Stimulated activated CD4-positive, alpha-beta T cell treated with anti-CD3 and anti-CD28 coated beads, Interleukin-12 subunit alpha, Interleukin-12 subunit beta, amount 100 ng/mL, for 4 hours (primary cell): ENCODE data around the gene DDI2.

Experiments
- DNase-seq: peaks from one replicate; pipeline ENCODE4 v3.0.0-alpha.2; 2020

Gene DDI2

GRCh38 chr1:15705184-15705566, 87.9 kb downstream of the DDI2 start:
- no peak for DNase-seq

GRCh38 chr1:15706751-15707150, 89.5 kb downstream of the DDI2 start:
- no peak for DNase-seq

GRCh38 chr1:15707239-15707925, 90.1 kb downstream of the DDI2 start:
- DNase-seq: no peak

- no peak for DNase-seq
These were observed 91.4 kb downstream of the DDI2 start for GRCh38 chr1:15708486-15709137.

GRCh38 chr1:15709226-15709625, 92.0 kb downstream of the DDI2 start:
- no peak for DNase-seq

GRCh38 chr1:15712168-15712567, 94.9 kb downstream of the DDI2 start:
- DNase-seq: no peak

- no peak for DNase-seq
These were observed 97.3 kb downstream of the DDI2 start for GRCh38 chr1:15714406-15715136.

- DNase-seq: no peak
These were observed 100.3 kb downstream of the DDI2 start for GRCh38 chr1:15717418-15718125.

GRCh38 chr1:15718199-15718601, 100.9 kb downstream of the DDI2 start:
- no peak for DNase-seq
